ENCODE data around the gene KSR1. TPM values are rescaled to one million over a fixed set of nuclear protein-coding genes. Genes with fewer than 3 reads are reported as not detected.
"Not testable (repeated sequence)": the region's sequence is repeated elsewhere in the genome, so short reads cannot be mapped to it uniquely, and the experiment has no call there.

The KSR1 gene
- total and polyA plus RNA-seq, 10 of the 15 experiments (the other 5 are each of a cell fraction or from before 2014, with no cell fraction given) = 0.97 to 66.6 (median 22.9) TPM

DNA sequence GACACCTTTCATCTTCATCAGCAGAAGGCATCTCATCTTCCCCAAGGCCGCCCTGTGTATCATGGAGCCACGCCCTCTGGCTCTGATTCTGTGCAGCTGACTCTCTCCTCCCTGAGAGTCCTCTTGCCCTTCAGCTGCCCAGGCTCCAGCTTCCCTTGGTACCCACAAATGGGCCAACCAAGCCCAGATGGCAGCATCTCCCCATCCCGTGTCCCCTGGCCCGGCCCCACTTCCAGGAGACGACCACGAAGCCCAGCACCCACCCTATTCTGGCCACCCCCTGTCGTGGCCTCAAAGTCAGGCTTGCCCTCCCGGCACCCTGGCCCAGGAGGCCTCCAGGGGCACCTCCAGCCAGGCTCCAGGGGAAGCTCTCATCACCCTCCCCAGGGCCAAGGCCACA is 31.3 kb upstream of the KSR1 start:
- DNase-seq (ENCODE audit: low read depth, low spot score) = no peak

DNA sequence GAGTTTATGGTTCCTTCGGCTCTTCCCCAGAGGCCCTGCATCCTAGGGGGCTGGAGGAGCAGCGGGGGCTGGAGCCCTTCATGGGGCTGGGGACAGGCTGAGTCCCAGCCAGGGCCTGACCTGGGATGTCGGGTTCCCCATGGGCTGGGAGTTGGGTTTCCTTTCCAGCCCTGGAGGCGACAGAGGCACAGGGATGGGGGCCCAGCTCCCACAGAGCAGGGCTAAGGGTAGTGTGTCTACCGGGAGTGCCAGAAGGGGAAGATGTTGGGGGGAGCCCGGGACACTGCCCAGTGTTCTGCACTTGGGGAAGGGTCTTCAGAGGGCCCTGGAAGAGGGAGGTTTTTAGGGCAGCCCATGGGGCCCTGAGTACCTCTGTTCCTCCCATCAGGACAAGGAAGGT is 30.7 kb upstream of the KSR1 start:
- RAD21 ChIA-PET (ENCODE audit: unreplicated experiment); H3K4me1 ChIP-seq (ENCODE audit: control insufficient read depth, insufficient read depth, low read length); CTCF ChIA-PET; FAIRE-seq; H4K20me1 ChIP-seq (ENCODE audit: control insufficient read depth, insufficient read depth); DNase-seq (ENCODE audit: low read depth, low spot score); BruUV-seq (replicated peaks); SMC1A ChIA-PET (ENCODE audit: uncharacterized antibody, unreplicated experiment); POLR2A ChIA-PET; ATAC-seq; H2AFZ ChIP-seq (ENCODE audit: control insufficient read depth, low read depth, low read length); intact Hi-C loops (cut with micrococcal nuclease; ENCODE audit: unreplicated experiment); H3K4me2 ChIP-seq (ENCODE audit: control insufficient read depth, insufficient read depth); H3K79me2 ChIP-seq (ENCODE audit: control insufficient read depth, insufficient read depth, low read length); H3K27me3 ChIP-seq (replicated peaks in 1 of 2; ENCODE audit: control insufficient read depth in 2 of 2, insufficient read depth in 2 of 2, low read length in 1 of 2); in situ Hi-C loops (cut with MboI); H3K9ac ChIP-seq (ENCODE audit: control insufficient read depth, insufficient read depth, low read length); H3K9me3 ChIP-seq (replicated peaks; ENCODE audit: control insufficient read depth, insufficient read depth, low read length); H3K36me3 ChIP-seq (ENCODE audit: control insufficient read depth in 2 of 2, insufficient read depth in 2 of 2, low read length in 1 of 2); H3K27ac ChIP-seq (ENCODE audit: control insufficient read depth, insufficient read depth); H3K4me3 ChIP-seq: not testable (repeated sequence)
- WGBS (ENCODE audit: insufficient coverage, insufficient replicate concordance, low lambda C conversion rate, missing lambda C conversion rate) = 25% methylated on average over 6 of the region's 6 CpGs

More for the DNA sequence above, 31.3 kb upstream of the KSR1 start:
- WGBS (ENCODE audit: insufficient coverage, insufficient replicate concordance, low lambda C conversion rate, missing lambda C conversion rate) = 55% methylated on average over 6 of the region's 8 CpGs
- ChIA-PET SMC1A (ENCODE audit: uncharacterized antibody, unreplicated experiment) (interaction anchor here (0.7 kb wide), 1 partner anchor 49 kb away, joined by 3 read pairs; no protein-coding TSS in a partner anchor), RAD21 (ENCODE audit: unreplicated experiment) (no interaction called here), CTCF (interaction anchor here (2.0 kb wide), 1 partner anchor 44 kb away, joined by 4 read pairs; no protein-coding TSS in a partner anchor), POLR2A (interaction anchor here (1.0 kb wide), 1 partner anchor 15 kb away, joined by 3 read pairs; no protein-coding TSS in a partner anchor)
- Histone ChIP-seq H3K36me3 (ENCODE audit: control insufficient read depth in 2 of 2, insufficient read depth in 2 of 2, low read length in 1 of 2) (no peaks in the 10 kb centered on the region), H3K4me3 (no peak overlapping the region), H2AFZ (ENCODE audit: control insufficient read depth, low read depth, low read length) (no peak overlapping the region), H4K20me1 (ENCODE audit: control insufficient read depth, insufficient read depth) (no peaks in the 10 kb centered on the region), H3K9me3 (replicated peaks; ENCODE audit: control insufficient read depth, insufficient read depth, low read length) (no peaks in the 10 kb centered on the region), H3K79me2 (ENCODE audit: control insufficient read depth, insufficient read depth, low read length) (no peaks in the 10 kb centered on the region), H3K27me3 (replicated peaks in 1 of 2; ENCODE audit: control insufficient read depth in 2 of 2, insufficient read depth in 2 of 2, low read length in 1 of 2) (no peaks in the 10 kb centered on the region), H3K27ac (ENCODE audit: control insufficient read depth, insufficient read depth) (no peak overlapping the region), H3K4me1 (ENCODE audit: control insufficient read depth, insufficient read depth, low read length) (peaks cover 3% of the 10 kb centered on the region; the same call in 1 of the 2 replicates), H3K9ac (ENCODE audit: control insufficient read depth, insufficient read depth, low read length) (no peak overlapping the region), H3K4me2 (ENCODE audit: control insufficient read depth, insufficient read depth) (no peak overlapping the region)
- in situ Hi-C loops (cut with MboI) (no loop called here), intact Hi-C loops (cut with micrococcal nuclease; ENCODE audit: unreplicated experiment) (no loop called here)
- BruUV-seq (replicated peaks) = no TSS peak
- no peak for FAIRE-seq
- TF ChIP-seq TCF12 (IDR thresholded peaks at IDR 0.05; ENCODE audit: low read depth, low read length) (no peak), FOS (IDR thresholded peaks at IDR 0.05; ENCODE audit: borderline replicate concordance, extremely low read depth, insufficient read length) (no peak), CBX5 (IDR thresholded peaks at IDR 0.05; ENCODE audit: low read depth) (no peak), EP300 (IDR thresholded peaks at IDR 0.05; ENCODE audit: borderline replicate concordance in 1 of 2, control insufficient read depth in 1 of 2, low read depth in 2 of 2, low read length in 2 of 2) (no peak), CBFB (IDR thresholded peaks at IDR 0.05; ENCODE audit: low read depth) (no peak), MEF2A (IDR thresholded peaks at IDR 0.05; ENCODE audit: insufficient read depth, low read depth, low read length) (no peak), CEBPB (IDR thresholded peaks at IDR 0.05; ENCODE audit: borderline replicate concordance in 1 of 2, low read depth in 2 of 2, low read length in 2 of 2) (no peak), DPF2 (IDR thresholded peaks at IDR 0.05) (no peak), BCL11A (IDR thresholded peaks at IDR 0.05; ENCODE audit: low read depth, low read length) (no peak), IKZF2 (IDR thresholded peaks at IDR 0.05) (no peak), EZH2 (IDR thresholded peaks at IDR 0.05; ENCODE audit: borderline replicate concordance, control insufficient read depth, low read depth, low read length) (no peak), STAT3 (IDR thresholded peaks at IDR 0.05; ENCODE audit: low read depth, low read length) (no peak)
- TF ChIP-seq, protein P1, sequence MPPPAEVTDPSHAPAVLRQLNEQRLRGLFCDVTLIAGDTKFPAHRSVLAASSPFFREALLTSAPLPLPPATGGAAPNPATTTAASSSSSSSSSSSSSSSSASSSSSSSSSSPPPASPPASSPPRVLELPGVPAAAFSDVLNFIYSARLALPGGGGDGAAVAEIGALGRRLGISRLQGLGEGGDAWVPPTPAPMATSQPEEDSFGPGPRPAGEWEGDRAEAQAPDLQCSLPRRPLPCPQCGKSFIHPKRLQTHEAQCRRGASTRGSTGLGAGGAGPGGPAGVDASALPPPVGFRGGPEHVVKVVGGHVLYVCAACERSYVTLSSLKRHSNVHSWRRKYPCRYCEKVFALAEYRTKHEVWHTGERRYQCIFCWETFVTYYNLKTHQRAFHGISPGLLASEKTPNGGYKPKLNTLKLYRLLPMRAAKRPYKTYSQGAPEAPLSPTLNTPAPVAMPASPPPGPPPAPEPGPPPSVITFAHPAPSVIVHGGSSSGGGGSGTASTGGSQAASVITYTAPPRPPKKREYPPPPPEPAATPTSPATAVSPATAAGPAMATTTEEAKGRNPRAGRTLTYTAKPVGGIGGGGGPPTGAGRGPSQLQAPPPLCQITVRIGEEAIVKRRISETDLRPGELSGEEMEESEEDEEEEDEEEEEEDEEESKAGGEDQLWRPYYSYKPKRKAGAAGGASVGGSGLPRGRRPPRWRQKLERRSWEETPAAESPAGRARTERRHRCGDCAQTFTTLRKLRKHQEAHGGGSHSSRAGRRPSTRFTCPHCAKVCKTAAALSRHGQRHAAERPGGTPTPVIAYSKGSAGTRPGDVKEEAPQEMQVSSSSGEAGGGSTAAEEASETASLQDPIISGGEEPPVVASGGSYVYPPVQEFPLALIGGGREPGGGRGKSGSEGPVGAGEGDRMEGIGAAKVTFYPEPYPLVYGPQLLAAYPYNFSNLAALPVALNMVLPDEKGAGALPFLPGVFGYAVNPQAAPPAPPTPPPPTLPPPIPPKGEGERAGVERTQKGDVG (CRISPR knock-in tag; IDR thresholded peaks at IDR 0.05) = no peak
- TF ChIP-seq, protein P2, sequence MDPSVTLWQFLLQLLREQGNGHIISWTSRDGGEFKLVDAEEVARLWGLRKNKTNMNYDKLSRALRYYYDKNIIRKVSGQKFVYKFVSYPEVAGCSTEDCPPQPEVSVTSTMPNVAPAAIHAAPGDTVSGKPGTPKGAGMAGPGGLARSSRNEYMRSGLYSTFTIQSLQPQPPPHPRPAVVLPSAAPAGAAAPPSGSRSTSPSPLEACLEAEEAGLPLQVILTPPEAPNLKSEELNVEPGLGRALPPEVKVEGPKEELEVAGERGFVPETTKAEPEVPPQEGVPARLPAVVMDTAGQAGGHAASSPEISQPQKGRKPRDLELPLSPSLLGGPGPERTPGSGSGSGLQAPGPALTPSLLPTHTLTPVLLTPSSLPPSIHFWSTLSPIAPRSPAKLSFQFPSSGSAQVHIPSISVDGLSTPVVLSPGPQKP (IDR thresholded peaks at IDR 0.05; ENCODE audit: low read depth, low read length) = no peak
- no peak for ATAC-seq

Data from GM12878 (cell line).